Measurements from ENCODE around the gene SV2C. TPM values are rescaled to one million over a fixed set of nuclear protein-coding genes. Genes with fewer than 3 reads are reported as not detected.

Gene SV2C
- total and polyA plus RNA-seq, 4 donors = under 0.01 to 0.04 (median 0.03) TPM; not detected in 1

DNA sequence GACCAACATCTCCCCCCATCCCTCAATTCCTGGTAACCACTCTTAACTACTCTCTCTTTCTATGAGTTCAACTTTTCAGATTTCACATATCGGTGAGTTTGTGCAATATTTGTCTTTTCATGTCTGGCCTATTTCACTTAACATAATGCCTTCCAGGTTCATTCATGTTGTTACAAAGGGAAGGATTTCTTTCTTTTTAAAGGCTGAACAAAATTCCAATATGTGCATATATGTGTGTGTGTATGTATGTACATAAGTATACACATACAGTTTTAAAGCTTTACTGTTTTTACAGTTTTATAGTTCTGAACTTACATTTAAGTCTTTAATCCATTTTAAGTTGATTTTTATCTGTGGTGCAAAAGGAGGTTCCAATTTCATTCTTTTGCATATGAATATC, 130.7 kb downstream of the SV2C start:
- Histone ChIP-seq H3K4me3 (ENCODE audit: low read depth in 1 of 3, low read length in 3 of 3) (no peak overlapping the region), H3K27ac (ENCODE audit: low read depth in 1 of 2, low read length in 2 of 2) (no peak overlapping the region), H3K27me3 (ENCODE audit: control insufficient read depth in 4 of 4, insufficient read depth in 4 of 4, low read length in 3 of 4) (no peaks in the 10 kb centered on the region), H3K4me1 (ENCODE audit: control insufficient read depth in 4 of 4, insufficient read depth in 4 of 4, low read length in 3 of 4) (no peaks in the 10 kb centered on the region), H3K36me3 (ENCODE audit: control insufficient read depth in 4 of 4, insufficient read depth in 3 of 4, low read depth in 1 of 4, low read length in 3 of 4) (no peaks in the 10 kb centered on the region), H3K9me3 (ENCODE audit: control insufficient read depth in 4 of 4, low read length in 3 of 4) (peaks cover 0 to 4% (median 0%) of the 10 kb centered on the region in 4 donors), H3K9ac (ENCODE audit: low read depth in 1 of 2, low read length in 2 of 2) (no peak overlapping the region)
- no peak for DNase-seq (ENCODE audit: low spot score)
- WGBS = 61% methylated on average over 1 of the region's 1 CpG
- TF ChIP-seq NR2F2 (IDR thresholded peaks at IDR 0.05) (no peak), FOXA2 (IDR thresholded peaks at IDR 0.05) (no peak), RAD21 (IDR thresholded peaks at IDR 0.05) (no peak)
- TF ChIP-seq, protein P1, sequence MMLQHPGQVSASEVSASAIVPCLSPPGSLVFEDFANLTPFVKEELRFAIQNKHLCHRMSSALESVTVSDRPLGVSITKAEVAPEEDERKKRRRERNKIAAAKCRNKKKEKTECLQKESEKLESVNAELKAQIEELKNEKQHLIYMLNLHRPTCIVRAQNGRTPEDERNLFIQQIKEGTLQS (IDR thresholded peaks at IDR 0.05) = no peak

DNA sequence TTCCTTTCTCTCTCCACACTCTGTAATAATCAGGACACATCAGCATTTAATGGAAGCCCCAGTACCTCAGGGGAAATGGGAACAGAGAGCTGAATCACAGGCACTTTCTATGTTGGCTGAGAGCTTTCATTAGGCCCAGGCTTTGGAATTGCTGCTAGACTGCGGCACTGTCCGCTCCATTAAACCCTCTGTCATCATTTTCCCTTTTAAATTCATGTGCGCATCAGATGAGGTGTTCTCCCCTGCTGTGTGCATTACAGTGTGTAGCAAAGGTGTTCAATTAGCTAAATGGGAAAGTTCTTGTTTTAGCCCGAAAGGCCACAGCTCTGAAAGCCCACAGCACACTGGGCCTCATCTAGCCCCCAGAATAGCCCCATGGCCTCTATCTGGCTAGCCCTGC, 133.6 kb downstream of the SV2C start:
- 96% methylated on average over 4 of the region's 4 CpGs for WGBS
- H3K36me3 ChIP-seq (ENCODE audit: control insufficient read depth in 4 of 4, insufficient read depth in 3 of 4, low read depth in 1 of 4, low read length in 3 of 4) = no peaks in the 10 kb centered on the region
- no peaks in the 10 kb centered on the region for H3K27me3 ChIP-seq (ENCODE audit: control insufficient read depth in 4 of 4, insufficient read depth in 4 of 4, low read length in 3 of 4)
- TF ChIP-seq, protein P2, sequence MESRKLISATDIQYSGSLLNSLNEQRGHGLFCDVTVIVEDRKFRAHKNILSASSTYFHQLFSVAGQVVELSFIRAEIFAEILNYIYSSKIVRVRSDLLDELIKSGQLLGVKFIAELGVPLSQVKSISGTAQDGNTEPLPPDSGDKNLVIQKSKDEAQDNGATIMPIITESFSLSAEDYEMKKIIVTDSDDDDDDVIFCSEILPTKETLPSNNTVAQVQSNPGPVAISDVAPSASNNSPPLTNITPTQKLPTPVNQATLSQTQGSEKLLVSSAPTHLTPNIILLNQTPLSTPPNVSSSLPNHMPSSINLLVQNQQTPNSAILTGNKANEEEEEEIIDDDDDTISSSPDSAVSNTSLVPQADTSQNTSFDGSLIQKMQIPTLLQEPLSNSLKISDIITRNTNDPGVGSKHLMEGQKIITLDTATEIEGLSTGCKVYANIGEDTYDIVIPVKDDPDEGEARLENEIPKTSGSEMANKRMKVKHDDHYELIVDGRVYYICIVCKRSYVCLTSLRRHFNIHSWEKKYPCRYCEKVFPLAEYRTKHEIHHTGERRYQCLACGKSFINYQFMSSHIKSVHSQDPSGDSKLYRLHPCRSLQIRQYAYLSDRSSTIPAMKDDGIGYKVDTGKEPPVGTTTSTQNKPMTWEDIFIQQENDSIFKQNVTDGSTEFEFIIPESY (IDR thresholded peaks at IDR 0.05) = no peak
- TF ChIP-seq JUND (IDR thresholded peaks at IDR 0.05) (no peak), HNF4A (conservative IDR thresholded peaks at IDR 0.05) (no peak), SP1 (IDR thresholded peaks at IDR 0.05) (no peak), RAD21 (IDR thresholded peaks at IDR 0.05) (no peak), RXRA (IDR thresholded peaks at IDR 0.05) (no peak), TAF1 (conservative IDR thresholded peaks at IDR 0.05) (no peak), YY1 (IDR thresholded peaks at IDR 0.05) (no peak), HNF4G (IDR thresholded peaks at IDR 0.05) (no peak), GABPA (IDR thresholded peaks at IDR 0.05 in 1 of 2, conservative IDR thresholded peaks at IDR 0.05 in 1 of 2) (no peak), FOXA1 (IDR thresholded peaks at IDR 0.05) (no peak)
- TF ChIP-seq, protein P3, sequence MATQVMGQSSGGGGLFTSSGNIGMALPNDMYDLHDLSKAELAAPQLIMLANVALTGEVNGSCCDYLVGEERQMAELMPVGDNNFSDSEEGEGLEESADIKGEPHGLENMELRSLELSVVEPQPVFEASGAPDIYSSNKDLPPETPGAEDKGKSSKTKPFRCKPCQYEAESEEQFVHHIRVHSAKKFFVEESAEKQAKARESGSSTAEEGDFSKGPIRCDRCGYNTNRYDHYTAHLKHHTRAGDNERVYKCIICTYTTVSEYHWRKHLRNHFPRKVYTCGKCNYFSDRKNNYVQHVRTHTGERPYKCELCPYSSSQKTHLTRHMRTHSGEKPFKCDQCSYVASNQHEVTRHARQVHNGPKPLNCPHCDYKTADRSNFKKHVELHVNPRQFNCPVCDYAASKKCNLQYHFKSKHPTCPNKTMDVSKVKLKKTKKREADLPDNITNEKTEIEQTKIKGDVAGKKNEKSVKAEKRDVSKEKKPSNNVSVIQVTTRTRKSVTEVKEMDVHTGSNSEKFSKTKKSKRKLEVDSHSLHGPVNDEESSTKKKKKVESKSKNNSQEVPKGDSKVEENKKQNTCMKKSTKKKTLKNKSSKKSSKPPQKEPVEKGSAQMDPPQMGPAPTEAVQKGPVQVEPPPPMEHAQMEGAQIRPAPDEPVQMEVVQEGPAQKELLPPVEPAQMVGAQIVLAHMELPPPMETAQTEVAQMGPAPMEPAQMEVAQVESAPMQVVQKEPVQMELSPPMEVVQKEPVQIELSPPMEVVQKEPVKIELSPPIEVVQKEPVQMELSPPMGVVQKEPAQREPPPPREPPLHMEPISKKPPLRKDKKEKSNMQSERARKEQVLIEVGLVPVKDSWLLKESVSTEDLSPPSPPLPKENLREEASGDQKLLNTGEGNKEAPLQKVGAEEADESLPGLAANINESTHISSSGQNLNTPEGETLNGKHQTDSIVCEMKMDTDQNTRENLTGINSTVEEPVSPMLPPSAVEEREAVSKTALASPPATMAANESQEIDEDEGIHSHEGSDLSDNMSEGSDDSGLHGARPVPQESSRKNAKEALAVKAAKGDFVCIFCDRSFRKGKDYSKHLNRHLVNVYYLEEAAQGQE (IDR thresholded peaks at IDR 0.05) = no peak
- TF ChIP-seq, protein P1 (IDR thresholded peaks at IDR 0.05) = no peak
- H3K27ac ChIP-seq (ENCODE audit: low read depth in 1 of 2, low read length in 2 of 2) = no peak overlapping the region
- no peak overlapping the region for H3K9ac ChIP-seq (ENCODE audit: low read depth in 1 of 2, low read length in 2 of 2)
- no peak for DNase-seq (ENCODE audit: low spot score)
- no peaks in the 10 kb centered on the region for H3K9me3 ChIP-seq (ENCODE audit: control insufficient read depth in 4 of 4, low read length in 3 of 4)
- H3K4me3 ChIP-seq (ENCODE audit: low read depth in 1 of 3, low read length in 3 of 3) = no peak overlapping the region
- no peaks in the 10 kb centered on the region for H3K4me1 ChIP-seq (ENCODE audit: control insufficient read depth in 4 of 4, insufficient read depth in 4 of 4, low read length in 3 of 4)

Data from liver (tissue), 9 donors.